NCI-H446 treated with DMSO at 0.1 percent for 48 hours (cell line): ENCODE results near the gene CEACAM21.

Experiments used
- DNase-seq: peaks from one replicate; lab custom pipeline; 2025; lab: John Stamatoyannopoulos, UW

The CEACAM21 gene

GRCh38 chr19:41619018-41619556, 43.1 kb downstream of the CEACAM21 start:
- no peak for DNase-seq

GRCh38 chr19:41620171-41620570, 44.2 kb downstream of the CEACAM21 start:
- DNase-seq: no peak

- no peak for DNase-seq
These were observed 45.3 kb downstream of the CEACAM21 start for GRCh38 chr19:41621226-41621625.

GRCh38 chr19:41621654-41622053, 45.7 kb downstream of the CEACAM21 start:
- DNase-seq: no peak

GRCh38 chr19:41623360-41623759, 47.4 kb downstream of the CEACAM21 start:
- no peak for DNase-seq

GRCh38 chr19:41624515-41624914, 48.5 kb downstream of the CEACAM21 start:
- DNase-seq: no peak

GRCh38 chr19:41624937-41625336, 49.0 kb downstream of the CEACAM21 start:
- DNase-seq: no peak

GRCh38 chr19:41626278-41626677, 50.3 kb downstream of the CEACAM21 start:
- DNase-seq: no peak

GRCh38 chr19:41626877-41627276, 50.9 kb downstream of the CEACAM21 start, which contains the start of gene CEACAM4:
Gene CEACAM4, minus strand, starts transcription at chr19:41627074. Its CDS starts 111 bp downstream, at chr19:41626963.
- DNase-seq: no peak

- no peak for DNase-seq
These were observed 52.2 kb downstream of the CEACAM21 start for GRCh38 chr19:41627966-41628675.
